DMS114 treated with DMSO at 0.1 percent for 48 hours (cell line): ENCODE results near the gene LAIR1.
"Not testable (repeated sequence)": the region's sequence is repeated elsewhere in the genome, so short reads cannot be mapped to it uniquely, and the experiment has no call there.

Experiments
- DNase-seq: peaks from one replicate; lab custom pipeline; 2025; ENCODE audit not compliant: unreplicated experiment; lab: John Stamatoyannopoulos, UW

LAIR1 gene

GRCh38 chr19:54379187-54379678 is 14.5 kb upstream of the LAIR1 start:
- DNase-seq: no peak

GRCh38 chr19:54376610-54377285 is 12.0 kb upstream of the LAIR1 start:
- no peak for DNase-seq

- DNase-seq: not testable (repeated sequence)
Observed at GRCh38 chr19:54375181-54375938, 10.6 kb upstream of the LAIR1 start.

GRCh38 chr19:54373781-54374631 is 9.3 kb upstream of the LAIR1 start:
- DNase-seq: no peak

- DNase-seq: not testable (repeated sequence)
Observed at GRCh38 chr19:54371453-54371852, 6.7 kb upstream of the LAIR1 start.

GRCh38 chr19:54370434-54370796 is 5.7 kb upstream of the LAIR1 start:
- not testable (repeated sequence) for DNase-seq

GRCh38 chr19:54369688-54370433 is 5.1 kb upstream of the LAIR1 start:
- DNase-seq: not testable (repeated sequence)

- DNase-seq: no peak
Observed at GRCh38 chr19:54369082-54369687, 4.5 kb upstream of the LAIR1 start.

GRCh38 chr19:54366811-54367210 is 2.1 kb upstream of the LAIR1 start:
- no peak for DNase-seq

- DNase-seq: not testable (repeated sequence)
Observed at GRCh38 chr19:54365798-54366197, 1.1 kb upstream of the LAIR1 start.

GRCh38 chr19:54361680-54362422 is 2.9 kb downstream of the LAIR1 start:
- DNase-seq: not testable (repeated sequence)

- not testable (repeated sequence) for DNase-seq
Observed at GRCh38 chr19:54359149-54359820, 5.4 kb downstream of the LAIR1 start.

GRCh38 chr19:54357381-54357780 is 7.3 kb downstream of the LAIR1 start:
- DNase-seq: no peak

GRCh38 chr19:54356444-54357056 is 8.2 kb downstream of the LAIR1 start:
- no peak for DNase-seq

- DNase-seq: no peak
Observed at GRCh38 chr19:54355675-54356074, 9.1 kb downstream of the LAIR1 start.

- no peak for DNase-seq
Observed at GRCh38 chr19:54354761-54355160, 10.0 kb downstream of the LAIR1 start.

GRCh38 chr19:54352546-54352945 is 12.2 kb downstream of the LAIR1 start:
- DNase-seq: no peak

GRCh38 chr19:54352041-54352440 is 12.7 kb downstream of the LAIR1 start:
- DNase-seq: no peak

GRCh38 chr19:54351474-54351873 is 13.3 kb downstream of the LAIR1 start:
- no peak for DNase-seq
